HG02981 (cell line): ENCODE results near the gene PCDH9.
"Not testable (repeated sequence)": the region's sequence is repeated elsewhere in the genome, so short reads cannot be mapped to it uniquely, and the experiment has no call there.

Experiments used
- ATAC-seq: cut with Tn5 transposase; IDR thresholded peaks from one replicate; pipeline ENCODE4 v1.9.1; 2021; ENCODE audit warnings: mild to moderate bottlenecking, moderate library complexity; ENCODE audit not compliant: unreplicated experiment

Gene PCDH9

GRCh38 chr13:67133476-67133875, 96.7 kb downstream of the PCDH9 start:
- ATAC-seq: no peak

GRCh38 chr13:67131393-67131792, 98.7 kb downstream of the PCDH9 start:
- no peak for ATAC-seq

GRCh38 chr13:67130444-67130843, 99.7 kb downstream of the PCDH9 start:
- ATAC-seq: no peak

GRCh38 chr13:67128136-67128535, 102.0 kb downstream of the PCDH9 start:
- ATAC-seq: no peak

GRCh38 chr13:67125681-67126080, 104.5 kb downstream of the PCDH9 start:
- no peak for ATAC-seq

- ATAC-seq: no peak
Observed at GRCh38 chr13:67123165-67123564, 107.0 kb downstream of the PCDH9 start.

- ATAC-seq: no peak
Observed at GRCh38 chr13:67122251-67122650, 107.9 kb downstream of the PCDH9 start.

- ATAC-seq: no peak
Observed at GRCh38 chr13:67120872-67121531, 109.1 kb downstream of the PCDH9 start.

GRCh38 chr13:67119481-67119894, 110.6 kb downstream of the PCDH9 start:
- no peak for ATAC-seq

- ATAC-seq: no peak
Observed at GRCh38 chr13:67118277-67118676, 111.9 kb downstream of the PCDH9 start.

- ATAC-seq: no peak
Observed at GRCh38 chr13:67117010-67117550, 113.1 kb downstream of the PCDH9 start.

GRCh38 chr13:67107979-67108378, 122.2 kb downstream of the PCDH9 start:
- ATAC-seq: no peak

- no peak for ATAC-seq
Observed at GRCh38 chr13:67106502-67107057, 123.6 kb downstream of the PCDH9 start.

GRCh38 chr13:67101730-67102467, 128.2 kb downstream of the PCDH9 start:
- ATAC-seq: no peak

- no peak for ATAC-seq
Observed at GRCh38 chr13:67100730-67101129, 129.4 kb downstream of the PCDH9 start.

GRCh38 chr13:67099494-67099893, 130.6 kb downstream of the PCDH9 start:
- ATAC-seq: no peak

GRCh38 chr13:67097892-67098452, 132.2 kb downstream of the PCDH9 start:
- no peak for ATAC-seq

GRCh38 chr13:67096893-67097292, 133.2 kb downstream of the PCDH9 start:
- not testable (repeated sequence) for ATAC-seq

GRCh38 chr13:67096418-67096817, 133.7 kb downstream of the PCDH9 start:
- ATAC-seq: no peak

GRCh38 chr13:67095621-67096020, 134.5 kb downstream of the PCDH9 start:
- ATAC-seq: no peak

- ATAC-seq: no peak
Observed at GRCh38 chr13:67094952-67095351, 135.2 kb downstream of the PCDH9 start.

GRCh38 chr13:67094078-67094477, 136.1 kb downstream of the PCDH9 start:
- no peak for ATAC-seq
